ENCODE data around the gene PRR5L.

PRR5L gene

GRCh38 chr11:36288442-36289225 is 7.5 kb upstream of the PRR5L start (continued):
- TF ChIP-seq FEZF1 (tag by site-specific recombination; IDR thresholded peaks at IDR 0.05) (no peak), ZNF624 (tag by site-specific recombination; IDR thresholded peaks at IDR 0.05) (no peak), ZNF626 (tag by site-specific recombination; IDR thresholded peaks at IDR 0.05) (no peak), ZNF704 (tag by site-specific recombination; IDR thresholded peaks at IDR 0.05) (no peak), ZSCAN5A (tag by site-specific recombination; IDR thresholded peaks at IDR 0.05) (no peak)

- Histone ChIP-seq H3K4me1 (ENCODE audit: control insufficient read depth, insufficient read depth, low read length) (no peaks in the 10 kb centered on the region), H3K36me3 (ENCODE audit: control insufficient read depth in 2 of 2, insufficient read depth in 1 of 2, low read length in 2 of 2) (no peaks in the 10 kb centered on the region), H3K9me3 (ENCODE audit: control insufficient read depth, insufficient read depth, low read depth, low read length) (no peaks in the 10 kb centered on the region), H3K4me3 (ENCODE audit: low read depth, low read length) (peak within 1 kb of the TSS; percentile 87), H3K27ac (ENCODE audit: extremely low read depth, low read depth, low read length) (no peak within 1 kb of the TSS)
- POLR2A ChIA-PET: interaction anchor here (1.8 kb wide), 1 partner anchor 167 kb away, joined by 5 read pairs; no protein-coding TSS in a partner anchor
- CTCF ChIA-PET: interaction anchor here (0.5 to 14.2 kb wide), 11 partner anchors 24 to 491 kb away, joined by 3 to 247 read pairs (median 3); no protein-coding TSS in a partner anchor
- 0 out of 2 replicates have a peak, but pooled peaks have one; percentile 41 for TF ChIP-seq ZNF660 (tag by site-specific recombination; IDR thresholded peaks at IDR 0.05)
- peak; percentile 69 for TF ChIP-seq ZNF335 (tag by site-specific recombination; conservative IDR thresholded peaks at IDR 0.05)
- peak; percentile 90 for TF ChIP-seq ZBTB17 (tag by site-specific recombination; IDR thresholded peaks at IDR 0.05)
- 0 out of 2 replicates have a peak, but pooled peaks have one; percentile 55 for TF ChIP-seq GLIS2 (tag by site-specific recombination; IDR thresholded peaks at IDR 0.05)
- no peak for TF ChIP-seq ZNF398 (tag by site-specific recombination; IDR thresholded peaks at IDR 0.05)
- TF ChIP-seq ZNF692 (tag by site-specific recombination; IDR thresholded peaks at IDR 0.05): peak; percentile 45; the same call in 1 of the 2 replicates
- TF ChIP-seq ZNF677 (tag by site-specific recombination; IDR thresholded peaks at IDR 0.05): peak; percentile 90
- no peak for TF ChIP-seq ZNF18 (tag by site-specific recombination; IDR thresholded peaks at IDR 0.05)
- no peak for TF ChIP-seq ZFHX2 (tag by site-specific recombination; conservative IDR thresholded peaks at IDR 0.05)
- TF ChIP-seq ZBTB21 (tag by site-specific recombination; IDR thresholded peaks at IDR 0.05): no peak
- TF ChIP-seq EGR2 (tag by site-specific recombination; IDR thresholded peaks at IDR 0.05; ENCODE audit: low read depth): no peak
- peak; percentile 64 for TF ChIP-seq KLF8 (tag by site-specific recombination; IDR thresholded peaks at IDR 0.05)
- no peak for TF ChIP-seq ZNF266 (tag by site-specific recombination; IDR thresholded peaks at IDR 0.05; ENCODE audit: low read depth)
- peak; percentile 6; the same call in 1 of the 2 replicates for TF ChIP-seq ZBTB11 (tag by site-specific recombination; conservative IDR thresholded peaks at IDR 0.05; ENCODE audit: low read depth)
- peak; percentile 47 for TF ChIP-seq ZBTB26 (tag by site-specific recombination; optimal IDR thresholded peaks at IDR 0.05)
- TF ChIP-seq ZNF654 (tag by site-specific recombination; IDR thresholded peaks at IDR 0.05; ENCODE audit: low read depth): peak; percentile 4; the same call in 1 of the 2 replicates
Observed at GRCh38 chr11:36289226-36289852, 6.7 kb upstream of the PRR5L start, which contains the start of gene COMMD9. Gene COMMD9 (minus strand): TSS chr11:36289424. CDS start chr11:36289412, 12 bp downstream.

Data from HEK293 (cell line).